NCI-H82 (cell line): ENCODE measurements around the gene SGMS1.
"Not testable (repeated sequence)": the region's sequence is repeated elsewhere in the genome, so short reads cannot be mapped to it uniquely, and the experiment has no call there.

Source experiments
- DNase-seq: peaks from one replicate; lab custom pipeline; 2025; lab: John Stamatoyannopoulos, UW

Gene SGMS1

DNA sequence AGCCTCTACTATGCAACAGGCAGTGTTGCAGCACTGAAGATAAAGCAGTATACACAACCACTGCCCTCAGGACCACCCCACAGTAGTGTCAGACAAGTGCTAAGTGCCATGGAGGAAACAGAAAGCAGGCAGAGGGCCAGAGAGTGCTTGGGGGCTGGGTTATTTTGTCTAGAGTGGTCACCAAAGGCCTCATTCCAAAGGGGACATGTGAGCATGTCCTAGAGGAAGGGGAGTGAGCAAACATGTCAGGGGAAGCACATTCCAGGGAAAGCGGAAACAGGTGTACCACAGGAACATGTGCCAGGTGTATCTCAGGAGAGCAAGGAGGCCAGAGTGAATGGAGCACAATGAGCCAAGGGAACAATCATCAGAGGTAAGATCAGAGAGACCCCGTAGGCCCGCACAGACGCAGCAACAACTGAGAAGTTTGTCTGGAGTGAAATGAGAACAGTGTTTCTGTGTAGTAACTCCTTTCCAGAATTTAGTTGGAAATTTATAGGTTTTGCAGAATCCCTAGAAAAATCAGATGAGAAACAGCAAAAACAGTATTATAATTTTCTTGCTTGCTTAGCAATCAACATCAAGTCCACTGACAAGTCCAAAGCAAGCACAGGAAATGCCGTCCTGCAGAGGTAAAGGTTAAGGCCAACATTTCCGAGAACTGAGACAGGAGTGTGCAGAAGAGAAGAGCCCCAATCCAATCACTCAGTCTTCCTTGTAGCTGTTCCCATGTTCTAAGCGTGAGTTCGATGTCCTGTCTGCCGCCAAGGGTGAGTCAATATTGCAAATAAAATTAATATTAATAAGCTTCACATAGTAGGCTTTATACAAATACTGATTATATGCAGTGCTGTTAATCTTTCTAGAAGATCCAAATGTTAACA, 67.3 kb downstream of the SGMS1 start:
- no peak for DNase-seq

DNA sequence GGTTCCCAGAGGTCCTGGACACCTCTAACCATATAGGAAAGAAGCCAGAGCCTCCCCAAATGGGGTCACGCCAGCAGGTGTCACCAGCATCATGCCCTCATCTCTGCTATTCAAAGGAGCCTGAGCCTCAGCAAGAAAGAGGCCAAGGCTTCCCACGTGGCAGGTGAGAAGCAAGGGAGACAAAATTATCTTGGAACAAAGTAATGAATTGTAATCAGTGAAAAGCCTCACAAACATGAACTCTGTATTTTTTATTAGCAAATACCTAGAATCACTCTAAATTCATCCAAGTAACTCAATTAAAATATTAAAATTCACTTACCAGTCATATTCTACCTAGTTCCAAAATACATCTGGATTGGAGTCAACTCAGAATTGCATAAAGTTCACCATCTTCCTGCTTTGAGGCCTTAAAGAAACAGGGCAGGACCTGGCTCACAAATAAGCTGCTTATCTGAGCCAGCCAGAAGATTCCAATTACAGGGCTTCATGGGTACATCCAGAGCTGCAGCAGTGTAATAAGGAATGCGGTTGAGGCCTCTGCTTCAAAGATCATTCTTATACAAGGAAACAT, 68.7 kb downstream of the SGMS1 start:
- DNase-seq = peak; percentile 66

DNA sequence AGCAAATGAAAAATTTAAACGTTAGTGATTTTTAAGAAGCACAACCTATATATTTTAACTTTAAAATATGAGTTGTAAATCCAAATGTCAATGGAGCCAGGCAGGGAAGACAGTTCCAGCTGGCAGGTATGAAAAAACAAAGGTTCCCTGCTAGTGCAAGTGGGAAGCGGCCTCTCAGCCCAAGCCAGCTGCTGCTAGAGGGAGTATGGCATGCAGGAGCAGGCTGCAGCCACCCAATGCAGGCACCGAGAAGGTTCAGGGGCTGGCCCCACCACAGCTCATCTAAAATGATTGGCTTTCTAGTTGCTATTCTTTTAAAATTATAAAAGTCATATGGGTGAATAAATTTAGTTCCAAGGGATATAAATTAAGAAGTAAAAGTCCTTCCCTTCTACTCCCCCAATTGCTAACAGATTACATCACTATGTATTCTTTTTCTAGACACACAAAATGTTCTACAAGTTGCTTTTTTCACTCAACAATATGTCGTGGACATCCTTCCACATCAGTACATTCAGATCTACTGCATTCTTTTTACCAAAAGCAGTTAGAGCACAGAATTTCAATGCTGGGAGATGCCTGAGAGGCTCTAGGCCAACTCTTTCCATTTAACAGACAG, 69.3 kb downstream of the SGMS1 start:
- DNase-seq = no peak

DNA sequence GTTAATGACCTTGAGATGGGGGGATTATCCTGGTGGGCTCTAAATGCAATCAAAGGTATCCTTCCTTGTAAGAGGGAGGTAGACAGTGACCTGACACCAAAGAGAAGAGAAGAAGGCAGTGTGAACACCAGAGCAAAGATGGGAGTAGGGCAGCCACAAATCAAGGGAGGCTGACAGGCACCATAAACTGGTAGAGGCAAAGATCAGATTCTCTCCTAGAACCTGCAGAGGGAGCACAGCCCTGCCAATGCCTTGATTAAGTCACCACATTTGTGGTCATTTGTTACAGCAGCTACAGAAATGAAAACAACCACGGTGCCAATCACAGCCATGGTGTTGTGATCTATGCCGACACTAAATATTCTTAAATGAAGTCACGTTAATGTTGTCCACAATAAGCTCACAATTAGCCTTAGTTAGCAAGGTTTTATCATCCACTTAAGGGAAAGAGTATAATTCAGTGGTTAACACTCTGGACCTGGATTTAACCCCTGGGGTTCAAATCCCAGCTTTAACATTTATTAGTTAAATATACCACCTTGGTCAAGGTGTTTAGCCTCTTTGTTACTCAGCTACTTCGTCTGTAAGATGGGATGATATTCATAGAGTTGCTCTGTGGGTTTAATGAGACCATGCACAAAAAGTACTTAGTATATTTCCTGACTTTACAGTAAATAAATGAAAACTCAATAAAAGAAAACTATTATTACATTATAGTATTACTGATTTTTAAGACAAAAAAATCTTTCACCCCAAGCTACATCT, 70.8 kb downstream of the SGMS1 start:
- DNase-seq = peak; percentile 50

DNA sequence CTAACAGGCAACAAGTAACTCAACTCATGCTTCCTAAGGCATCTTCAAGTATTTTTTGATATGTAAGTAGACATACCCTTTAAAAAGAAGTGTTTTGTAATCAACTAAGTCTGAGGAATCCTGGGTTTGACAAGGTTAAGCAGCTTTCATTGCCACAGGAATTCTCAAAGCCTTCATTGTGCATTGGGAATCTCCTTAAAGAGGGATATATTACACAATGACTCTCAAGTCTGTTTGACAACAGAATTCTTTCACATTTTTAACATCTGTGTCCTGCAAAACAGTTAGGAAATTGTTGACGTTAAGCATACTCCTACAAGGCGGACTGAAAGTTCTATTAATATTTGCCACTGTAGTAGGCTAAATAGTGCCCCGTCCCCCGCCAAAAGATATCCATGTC, 71.4 kb downstream of the SGMS1 start:
- DNase-seq = peak; percentile 22

DNA sequence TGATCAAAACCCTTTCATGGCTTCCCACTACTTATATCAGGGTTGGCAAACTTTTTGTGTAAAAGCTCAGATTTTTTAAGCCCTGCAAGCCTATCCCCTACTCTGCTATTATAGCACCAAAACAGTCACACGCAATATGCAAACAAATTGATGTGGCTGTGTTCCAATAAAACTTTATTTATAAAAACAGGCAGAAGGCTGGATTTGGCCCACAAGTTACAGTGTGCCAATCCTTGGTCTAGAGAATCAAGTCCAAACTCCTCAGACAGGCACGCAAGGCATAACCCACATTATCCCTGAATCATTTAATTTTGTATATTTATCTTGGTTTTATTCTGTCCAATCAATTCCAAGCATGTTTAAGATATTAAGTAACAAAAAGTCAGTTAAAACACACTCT, 71.9 kb downstream of the SGMS1 start:
- DNase-seq = no peak

DNA sequence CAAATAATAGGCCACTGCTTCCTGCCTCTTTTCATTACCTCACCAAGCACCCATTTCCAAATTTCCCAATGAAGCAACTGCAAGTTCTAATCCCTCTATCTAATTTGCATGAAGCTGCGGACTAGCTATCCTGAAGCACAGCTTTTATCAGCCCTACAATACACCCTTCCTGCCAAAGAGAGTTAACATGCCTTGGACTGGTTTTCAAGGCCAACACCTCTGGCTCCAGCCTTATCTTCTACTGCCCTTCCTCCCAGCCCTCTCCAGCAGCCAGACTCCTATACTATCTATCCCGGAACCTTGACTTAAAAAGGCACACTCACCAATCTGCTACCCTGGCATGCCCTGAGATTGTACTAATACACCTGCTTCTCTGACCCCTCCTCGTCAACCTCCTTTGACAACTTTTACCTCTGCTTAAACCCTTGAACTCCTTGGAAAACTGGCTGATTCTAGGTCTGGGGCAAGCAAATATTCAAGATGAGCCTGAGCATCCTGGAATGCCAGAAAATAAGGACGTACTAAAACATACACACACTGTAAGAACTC, 73.4 kb downstream of the SGMS1 start:
- no peak for DNase-seq

DNA sequence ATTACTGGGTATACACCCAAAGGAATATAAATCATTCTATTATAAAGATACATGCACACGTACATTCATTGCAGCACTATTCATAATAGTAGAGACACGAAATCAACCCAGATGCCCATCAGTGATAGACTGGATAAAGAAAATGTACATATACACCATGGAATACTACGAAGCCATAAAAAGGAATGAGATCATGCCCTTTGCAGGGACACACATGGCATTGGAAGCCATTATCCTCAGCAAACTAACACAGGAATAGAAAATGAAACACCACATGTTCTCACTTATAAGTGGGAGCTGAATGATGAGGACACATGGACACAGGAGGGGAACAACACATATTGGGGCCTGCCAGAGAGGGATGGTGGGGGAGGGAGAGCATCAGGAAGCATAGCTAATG, 74.6 kb downstream of the SGMS1 start:
- not testable (repeated sequence) for DNase-seq

DNA sequence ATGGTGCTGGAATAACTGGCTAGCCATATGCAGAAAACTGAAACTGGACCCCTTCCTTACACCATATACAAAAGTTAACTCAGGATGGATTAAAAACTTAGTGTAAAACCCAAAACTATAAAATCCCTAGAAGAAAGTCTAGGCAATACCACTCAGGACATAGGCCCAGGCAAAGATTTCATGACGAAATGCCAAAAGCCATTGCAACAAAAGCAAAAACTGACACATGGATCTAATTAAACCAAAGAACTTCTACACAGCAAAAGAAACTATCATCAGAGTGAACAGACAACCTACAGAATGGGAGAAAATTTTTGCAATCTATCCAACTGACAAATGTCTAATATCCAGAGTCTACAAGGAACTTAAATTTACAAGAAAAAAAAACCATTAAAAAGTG, 75.3 kb downstream of the SGMS1 start:
- DNase-seq = not testable (repeated sequence)

DNA sequence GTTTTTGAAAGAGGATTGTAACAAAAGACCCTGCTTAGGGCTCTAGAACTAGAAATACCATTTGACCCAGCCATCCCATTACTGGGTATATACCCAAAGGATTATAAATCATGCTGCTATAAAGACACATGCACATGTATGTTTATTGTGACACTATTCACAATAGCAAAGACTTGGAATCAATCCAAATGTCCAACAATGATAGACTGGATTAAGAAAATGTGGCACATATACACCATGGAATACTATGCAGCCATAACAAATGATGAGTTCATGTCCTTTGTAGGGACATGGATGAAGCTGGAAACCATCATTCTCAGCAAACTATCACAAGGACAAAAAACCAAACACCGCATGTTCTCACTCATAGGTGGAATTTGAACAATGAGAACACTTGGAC, 77.5 kb downstream of the SGMS1 start:
- not testable (repeated sequence) for DNase-seq

DNA sequence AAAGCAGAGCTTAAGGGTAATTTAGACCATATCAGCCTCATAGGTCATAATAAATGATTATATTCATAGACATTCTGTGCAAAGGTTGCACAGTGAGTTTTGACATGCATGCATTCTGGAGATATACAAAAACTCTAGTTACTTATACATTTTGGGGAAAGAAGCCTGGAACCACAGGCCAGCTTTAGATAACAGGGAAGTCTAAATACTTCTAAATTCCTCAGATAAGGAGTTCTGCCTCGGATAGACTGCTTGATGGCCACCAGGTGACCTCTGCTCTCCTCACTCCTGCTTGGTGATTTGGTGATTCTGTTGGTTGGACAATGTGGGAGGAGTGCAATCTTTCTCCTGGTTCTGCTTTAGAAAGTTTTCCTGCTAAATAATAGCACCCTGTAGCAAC, 77.9 kb downstream of the SGMS1 start:
- DNase-seq = no peak

DNA sequence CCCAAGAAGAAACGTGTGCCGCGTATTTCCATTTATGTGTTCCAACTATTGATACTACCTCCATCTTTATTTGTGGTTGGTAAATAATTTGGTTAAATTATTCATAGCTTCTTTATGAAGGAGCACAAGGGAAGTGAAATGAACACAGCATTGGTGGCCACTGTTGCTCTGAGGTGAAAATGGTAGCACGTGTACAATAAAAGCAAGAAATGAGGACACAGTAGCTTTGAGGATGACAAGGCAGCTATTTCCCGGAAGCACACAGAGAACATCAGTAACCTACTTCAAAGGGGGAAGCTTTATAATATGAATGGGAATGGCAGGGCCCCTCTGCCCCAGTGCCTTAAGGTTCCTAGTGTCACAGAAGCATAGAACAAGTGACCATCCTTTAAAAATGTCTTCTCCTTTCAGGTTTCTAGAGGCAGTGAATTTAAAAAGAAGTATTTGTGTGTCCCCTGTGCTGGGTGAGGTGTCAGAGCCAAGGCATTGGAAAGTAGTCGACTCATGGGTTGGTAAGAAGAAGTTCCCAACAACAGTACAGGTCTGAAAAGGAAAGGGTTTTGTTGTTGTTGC, 78.8 kb downstream of the SGMS1 start:
- DNase-seq = no peak

DNA sequence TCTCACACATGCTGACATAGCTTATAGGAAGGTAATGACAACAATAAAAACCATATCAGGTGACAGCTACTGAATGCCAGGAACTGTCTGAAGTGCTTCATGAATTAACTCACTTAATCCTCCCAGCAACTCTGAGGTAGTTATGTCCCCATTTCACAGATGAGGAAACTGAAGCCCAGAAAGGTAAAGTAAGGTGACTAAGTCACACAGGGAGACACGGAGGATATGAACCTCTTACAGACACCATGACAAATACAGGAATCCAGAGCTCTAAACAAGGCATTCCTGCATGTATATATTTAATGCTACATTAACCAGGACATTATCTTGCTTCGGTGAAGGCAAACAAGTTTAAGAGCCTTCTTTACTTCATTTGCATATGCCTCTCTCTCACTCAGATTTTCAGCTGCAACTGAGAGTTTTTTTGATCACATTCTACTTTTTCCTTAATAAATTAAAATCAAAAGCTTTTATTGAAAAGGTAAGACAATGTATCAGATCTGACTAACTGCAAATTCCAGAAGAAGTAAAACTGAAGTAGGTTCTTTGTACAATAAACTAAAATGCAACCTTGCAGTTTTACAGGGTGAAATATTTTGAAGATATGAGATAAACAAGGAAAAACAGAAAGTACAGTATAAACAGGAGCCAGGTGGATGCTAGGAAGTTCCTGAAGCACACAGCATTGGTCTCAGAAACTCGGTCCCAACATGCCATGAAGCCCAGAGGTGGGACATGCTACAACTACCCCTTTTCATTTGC, 79.5 kb downstream of the SGMS1 start:
- no peak for DNase-seq

DNA sequence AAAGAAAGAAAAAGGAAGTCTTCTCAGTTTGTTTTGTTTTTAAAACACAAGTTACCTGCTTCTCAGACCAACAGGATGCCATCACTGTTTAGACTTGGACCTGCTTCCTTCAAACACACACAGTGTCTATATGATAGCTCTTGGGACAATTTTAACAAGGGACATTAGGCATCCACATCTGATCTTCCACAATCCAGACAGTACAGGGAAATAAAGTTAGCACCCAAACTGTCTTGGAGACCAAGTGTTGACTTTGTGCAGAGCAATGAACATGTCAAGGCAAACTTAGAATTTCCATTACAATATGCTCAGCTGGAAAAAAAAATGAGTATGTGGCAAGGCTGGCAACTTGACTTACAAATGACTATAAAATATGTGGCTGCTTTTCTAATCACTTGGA, 80.9 kb downstream of the SGMS1 start:
- no peak for DNase-seq

DNA sequence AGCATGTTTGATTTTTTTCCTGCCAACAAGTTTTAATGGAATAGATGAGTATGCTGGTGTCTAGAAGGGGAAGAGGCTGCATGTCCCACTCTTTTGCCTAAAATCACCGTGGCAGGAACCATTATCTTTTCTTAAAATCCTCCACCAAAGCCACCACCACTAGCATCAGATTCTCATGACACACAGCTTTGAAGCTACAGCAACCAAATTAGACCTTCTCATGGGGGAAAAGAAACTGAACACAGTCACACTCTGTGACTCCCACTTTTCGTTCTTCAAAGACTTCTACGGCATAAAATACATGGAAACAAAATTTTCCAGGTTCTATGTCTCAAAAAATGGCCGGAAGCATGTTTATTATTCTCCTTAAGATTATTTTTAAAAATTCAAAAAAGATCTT, 81.8 kb downstream of the SGMS1 start:
- DNase-seq = no peak

DNA sequence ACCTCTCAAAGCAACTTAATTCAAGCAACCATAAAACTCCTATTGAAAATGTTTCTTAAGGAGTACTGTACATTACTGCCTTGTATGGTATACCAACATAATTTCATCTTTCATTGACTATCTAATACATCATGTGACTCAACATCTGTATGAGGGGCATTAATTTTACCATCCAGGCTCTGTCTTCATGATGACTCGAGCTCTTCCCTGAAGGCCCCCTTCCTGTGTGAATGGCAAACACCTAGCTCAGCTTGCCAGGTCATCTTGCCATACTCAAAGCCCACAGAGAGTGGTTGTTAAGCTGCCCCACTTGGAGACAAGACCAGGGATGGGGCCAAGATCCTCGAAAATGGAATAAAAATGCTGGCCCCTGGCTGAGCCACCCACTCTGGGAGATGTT, 82.4 kb downstream of the SGMS1 start:
- no peak for DNase-seq

DNA sequence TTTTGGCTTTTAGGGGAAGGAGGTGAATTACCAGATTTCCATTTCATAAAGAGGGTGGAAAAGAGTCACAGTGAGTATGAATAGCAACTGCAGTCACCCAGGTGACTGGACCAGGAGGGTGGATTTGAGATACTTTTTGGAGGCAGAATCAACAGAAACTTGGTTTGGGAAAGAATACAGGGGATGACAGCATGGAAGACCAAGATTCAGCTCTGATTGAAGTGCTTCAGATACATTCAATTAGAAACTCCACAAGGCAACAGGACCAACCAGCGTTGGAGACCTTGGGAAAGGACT, 83.0 kb downstream of the SGMS1 start:
- DNase-seq = no peak

DNA sequence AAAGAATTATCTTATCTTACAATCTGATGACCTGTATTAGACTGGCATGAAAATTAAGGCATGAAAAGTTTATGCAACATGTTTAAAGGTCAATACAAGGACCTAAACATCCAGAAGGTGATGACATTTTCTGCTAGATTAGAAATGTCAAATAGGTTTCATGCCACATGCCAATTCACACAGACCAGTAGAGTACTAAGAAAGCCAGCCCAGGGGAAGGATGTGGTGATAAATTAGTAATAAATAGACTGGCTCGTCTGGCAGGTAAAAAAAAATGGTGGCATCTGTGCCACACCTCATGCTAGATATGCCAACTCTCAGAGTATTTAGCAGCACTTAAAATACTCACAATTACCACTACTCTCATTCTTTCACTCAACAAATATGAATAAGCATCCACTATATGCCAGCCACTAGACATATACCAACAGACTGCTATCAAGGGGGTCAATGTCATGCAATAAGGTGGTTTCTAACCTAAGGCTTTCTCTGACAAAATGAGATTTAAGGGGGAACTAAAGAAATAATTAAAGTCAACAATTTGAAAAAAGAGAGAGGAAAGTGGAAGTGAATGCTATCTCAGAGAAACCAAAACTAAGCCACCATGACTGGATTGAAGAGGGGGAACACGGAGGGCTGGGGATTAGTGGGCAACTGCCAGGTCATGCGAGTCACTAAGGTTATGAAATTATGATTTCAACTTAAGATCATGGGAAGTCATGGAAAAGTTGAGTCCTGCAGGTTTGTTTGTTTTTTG, 83.5 kb downstream of the SGMS1 start:
- DNase-seq = no peak

DNA sequence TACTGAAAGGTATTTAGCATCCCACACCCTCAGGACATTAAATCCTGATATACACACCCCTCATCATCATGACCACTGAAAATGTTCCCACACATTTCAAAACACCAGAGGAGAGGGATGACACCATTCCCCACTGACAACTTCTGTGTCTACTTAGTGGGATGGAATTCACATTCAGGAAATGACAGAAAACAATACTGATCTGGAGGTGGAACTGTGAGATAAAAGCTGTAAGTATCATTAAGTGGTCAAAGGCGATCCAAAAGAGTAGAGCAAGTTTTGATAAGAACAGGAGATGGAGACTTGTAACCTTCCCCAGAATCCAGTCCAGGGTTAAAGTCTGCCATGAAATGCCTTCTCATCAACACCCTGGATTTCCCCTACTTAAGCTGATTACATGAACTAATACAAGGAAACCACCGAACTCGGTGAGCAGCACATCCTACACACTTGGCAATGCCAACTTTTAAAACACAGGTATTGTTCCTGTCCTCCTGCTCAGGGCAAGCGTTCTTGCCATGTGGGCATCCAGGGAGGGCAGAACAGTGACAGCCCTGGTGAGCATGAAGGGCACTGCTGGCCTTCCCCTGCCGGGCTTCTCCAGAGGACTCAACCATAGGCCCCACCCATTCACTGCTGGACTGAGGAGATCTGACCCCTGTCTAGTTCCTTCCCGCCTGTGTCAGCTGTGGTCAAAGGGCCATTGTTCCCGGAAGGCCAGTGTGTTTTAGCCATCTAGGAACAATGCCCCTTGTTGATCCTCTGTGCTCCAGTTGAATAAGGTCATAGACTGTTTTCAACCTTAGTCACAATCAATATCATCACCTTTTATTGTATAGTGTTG, 85.0 kb downstream of the SGMS1 start:
- DNase-seq = peak; percentile 42
